H9 (cell line): Measurements from ENCODE around the gene TENM3. TPM values are rescaled to one million over a fixed set of nuclear protein-coding genes. Genes with fewer than 3 reads are reported as not detected.

Experiments
- DNase-seq: peaks from one replicate; pipeline ENCODE4 v3.0.0-alpha.2; 2017
- H2AFZ ChIP-seq: one replicate; pipeline ENCODE4 v1.6.1; 2013; ENCODE audit warnings: mild to moderate bottlenecking, low read length, control low read depth, moderate library complexity
- H2AK5ac ChIP-seq: 2 replicates; pipeline ENCODE4 v1.6.1; 2013; ENCODE audit warnings: low read length, control low read depth, mixed read lengths; ENCODE audit not compliant: insufficient read length
- H2BK120ac ChIP-seq: one replicate; pipeline ENCODE4 v1.6.1; 2013; ENCODE audit warnings: low read depth, mild to moderate bottlenecking, low read length, control low read depth, inconsistent platforms; ENCODE audit not compliant: poor library complexity, severe bottlenecking
- H2BK12ac ChIP-seq: 2 replicates; pipeline ENCODE4 v1.6.1; 2013; ENCODE audit warnings: low read length, control low read depth, mixed read lengths, low read depth; ENCODE audit not compliant: insufficient read length
- H2BK15ac ChIP-seq: 2 replicates; pipeline ENCODE4 v1.6.1; 2013; ENCODE audit warnings: low read depth, low read length, control low read depth
- H2BK20ac ChIP-seq: one replicate; pipeline ENCODE4 v1.6.1; 2013; ENCODE audit warnings: low read depth, mild to moderate bottlenecking, low read length, control low read depth, inconsistent platforms; ENCODE audit not compliant: poor library complexity, severe bottlenecking
- H2BK5ac ChIP-seq: 2 replicates; pipeline ENCODE4 v1.6.1; 2013; ENCODE audit warnings: low read length, control low read depth, mixed read lengths; ENCODE audit not compliant: insufficient read length
- H3K14ac ChIP-seq: 2 replicates; pipeline ENCODE4 v1.6.1; 2013; ENCODE audit warnings: low read length, control low read depth; ENCODE audit not compliant: insufficient read depth
- H3K18ac ChIP-seq: 2 replicates; pipeline ENCODE4 v1.6.1; 2013; ENCODE audit warnings: low read depth, mild to moderate bottlenecking, mixed read lengths, low read length, control low read depth; ENCODE audit not compliant: insufficient read length
- H3K23ac ChIP-seq: 2 replicates; pipeline ENCODE4 v1.6.1; 2013; ENCODE audit warnings: low read length, control low read depth, mixed read lengths, low read depth; ENCODE audit not compliant: insufficient read length
- H3K23me2 ChIP-seq: 2 replicates; pipeline ENCODE4 v1.6.1; 2013; ENCODE audit warnings: low read depth, mild to moderate bottlenecking, mixed read lengths, low read length, control low read depth; ENCODE audit not compliant: insufficient read length, poor library complexity, severe bottlenecking
- H3K27ac ChIP-seq: 2 replicates; pipeline ENCODE4 v1.5.1; 2013; ENCODE audit warnings: low read length, control low read depth, mixed read lengths, low read depth; ENCODE audit not compliant: insufficient read length
- H3K27me3 ChIP-seq: 2 replicates; pipeline ENCODE4 v1.6.1; 2013; ENCODE audit warnings: low read length, control low read depth, inconsistent platforms; ENCODE audit not compliant: insufficient read depth
- H3K4ac ChIP-seq: 2 replicates; pipeline ENCODE4 v1.6.1; 2013; ENCODE audit warnings: low read depth, mild to moderate bottlenecking, control low read depth, inconsistent platforms, low read length, moderate library complexity
- H3K4me1 ChIP-seq: 2 replicates; pipeline ENCODE4 v1.6.1; 2013; ENCODE audit warnings: low read length, control low read depth, inconsistent platforms; ENCODE audit not compliant: insufficient read depth
- H3K4me2 ChIP-seq: 2 replicates; pipeline ENCODE4 v1.6.1; 2013; ENCODE audit warnings: low read length, control low read depth, mixed read lengths; ENCODE audit not compliant: insufficient read length, insufficient read depth
- H3K56ac ChIP-seq: 2 replicates; pipeline ENCODE4 v1.6.1; 2013; ENCODE audit warnings: low read depth, mild to moderate bottlenecking, mixed read lengths, low read length, control low read depth; ENCODE audit not compliant: insufficient read length
- H3K79me1 ChIP-seq: 2 replicates; pipeline ENCODE4 v1.6.1; 2013; ENCODE audit warnings: low read depth, mild to moderate bottlenecking, moderate library complexity, low read length, control low read depth, inconsistent platforms; ENCODE audit not compliant: insufficient read depth, poor library complexity, severe bottlenecking
- H3K79me2 ChIP-seq: 2 replicates; pipeline ENCODE4 v1.6.1; 2013; ENCODE audit warnings: low read length, control low read depth, inconsistent platforms; ENCODE audit not compliant: insufficient read depth
- H3K9ac ChIP-seq: 2 replicates; pipeline ENCODE4 v1.6.1; 2013; ENCODE audit warnings: low read length, control low read depth, mixed read lengths; ENCODE audit not compliant: insufficient read length; ENCODE audit errors: extremely low read depth
- H3K9me3 ChIP-seq: one replicate; pipeline ENCODE4 v1.6.1; 2013; ENCODE audit warnings: low read depth, low read length, inconsistent platforms; ENCODE audit not compliant: control insufficient read depth
- H3T11ph ChIP-seq: one replicate; pipeline ENCODE4 v1.6.1; 2013; ENCODE audit warnings: mild to moderate bottlenecking, low read length, control low read depth, inconsistent platforms
- H4K20me1 ChIP-seq: one replicate; pipeline ENCODE4 v1.6.1; 2013; ENCODE audit not compliant: control insufficient read depth, insufficient read length, insufficient read depth
- H4K5ac ChIP-seq: 2 replicates; pipeline ENCODE4 v1.6.1; 2013; ENCODE audit warnings: low read depth, mild to moderate bottlenecking, mixed read lengths, low read length, control low read depth; ENCODE audit not compliant: insufficient read length
- H4K8ac ChIP-seq: replicated peaks from 2 replicates; pipeline ENCODE4 v1.6.1; 2013; ENCODE audit warnings: low read length, control low read depth, mixed read lengths, low read depth; ENCODE audit not compliant: insufficient read length
- H4K91ac ChIP-seq: 2 replicates; pipeline ENCODE4 v1.6.1; 2013; ENCODE audit warnings: low read depth, mild to moderate bottlenecking, moderate library complexity, mixed read lengths, low read length, control low read depth; ENCODE audit not compliant: insufficient read length
- H3K27ac Mint-ChIP-seq, 3 experiments: 2 replicates in 2 of 3; 3 replicates in 1 of 3; pipeline ENCODE4 v1.8.0; 2020 to 2021; ENCODE audit warnings: mixed read lengths in 3 of 3, mild to moderate bottlenecking in 1 of 3, moderate library complexity in 1 of 3
- H3K27me3 Mint-ChIP-seq: 2 replicates; pipeline ENCODE4 v1.8.0; 2021; ENCODE audit warnings: low read depth, mild to moderate bottlenecking, moderate library complexity, mixed read lengths
- H3K36me3 Mint-ChIP-seq, 3 experiments: 2 replicates in 2 of 3; 3 replicates in 1 of 3; pipeline ENCODE4 v1.8.0; 2020 to 2021; ENCODE audit warnings: low read depth in 3 of 3, mixed read lengths in 3 of 3; ENCODE audit not compliant: insufficient read depth in 1 of 3
- H3K4me1 Mint-ChIP-seq, 2 experiments: 2 replicates each; pipeline ENCODE4 v1.8.0; 2020; ENCODE audit warnings: mixed read lengths in 2 of 2
- H3K4me3 Mint-ChIP-seq, 2 experiments: 2 replicates in 1 of 2; 3 replicates in 1 of 2; pipeline ENCODE4 v1.8.0; 2020 to 2021; ENCODE audit warnings: mild to moderate bottlenecking in 2 of 2, mixed read lengths in 2 of 2, moderate library complexity in 1 of 2
- H3K9me3 Mint-ChIP-seq, 2 experiments: 2 replicates in 1 of 2; 3 replicates in 1 of 2; pipeline ENCODE4 v1.8.0; 2020; ENCODE audit warnings: mild to moderate bottlenecking in 2 of 2, mixed read lengths in 2 of 2, moderate library complexity in 1 of 2
- WGBS: extraction: QIAGEN DNeasy Blood & Tissue Kit; methylation state at CpG from one replicate; pipeline ENCODE4 v1.1.7; 2013; ENCODE audit warnings: missing lambda C conversion rate, low lambda C conversion rate, mixed read lengths; ENCODE audit not compliant: insufficient read length; ENCODE audit errors: extremely low coverage; 5-methylcytosine and 5-hydroxymethylcytosine counted together
- total RNA-seq: library from RNA; stranded (reverse); gene quantifications from 2 replicates; pipeline ENCODE4 v1.2.1, GENCODE V29; 2021
- TF ChIP-seq, protein P1 (sequence below): fragments of 200-600 bp; sonication (generic); conservative IDR thresholded peaks from 3 replicates; pipeline ENCODE4 v1.8.0; 2021; ENCODE audit warnings: antibody characterized with exemption, mild to moderate bottlenecking

TENM3 gene
- total RNA-seq, 1 experiment from 2014 or later: 49.6 TPM

DNA sequence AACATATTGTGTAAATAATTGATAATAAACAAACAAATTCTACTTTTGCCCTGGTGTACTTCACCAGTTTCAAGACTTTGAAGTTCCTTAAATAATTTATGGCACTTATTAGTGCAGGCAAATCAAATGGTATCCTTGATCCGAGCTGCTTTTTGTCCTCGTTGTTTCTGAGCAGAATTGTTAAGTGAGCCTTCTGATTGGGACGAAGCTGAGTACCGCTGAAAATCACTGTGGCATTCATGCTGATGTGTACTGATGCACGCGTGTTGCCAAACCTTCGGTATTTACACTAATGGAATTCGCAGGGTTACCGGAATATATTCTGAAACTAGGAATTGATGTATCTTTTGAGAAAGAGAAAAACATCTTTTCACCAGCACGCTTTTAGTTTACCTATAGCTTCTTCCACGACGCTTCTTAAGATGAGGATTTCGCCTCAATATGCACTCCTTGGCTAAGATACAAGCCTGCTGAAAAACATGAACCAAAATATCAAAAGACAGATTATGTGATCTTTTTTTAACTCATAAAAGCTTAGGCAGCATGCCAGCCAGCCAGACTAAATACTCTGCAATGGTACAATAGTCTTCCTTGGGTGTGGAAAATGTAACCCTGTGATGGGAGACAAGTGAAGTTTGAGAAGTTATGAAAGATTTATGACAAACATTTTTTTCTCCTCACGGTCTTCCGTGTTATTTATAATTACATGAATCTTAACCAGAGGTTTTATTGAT lies 48.9 kb upstream of the TENM3 start:
- H4K20me1 ChIP-seq: no peaks in the 10 kb centered on the region
- no peak overlapping the region for H3T11ph ChIP-seq
- H3K9me3 Mint-ChIP-seq: no peaks in the 10 kb centered on the region
- no peak for DNase-seq
- no peak overlapping the region for H3K4me3 Mint-ChIP-seq
- H2AK5ac ChIP-seq: no peak overlapping the region
- no peak overlapping the region for H2AFZ ChIP-seq
- H2BK120ac ChIP-seq: no peak overlapping the region
- no peaks in the 10 kb centered on the region for H3K27me3 ChIP-seq
- no peaks in the 10 kb centered on the region for H3K9me3 ChIP-seq
- H2BK12ac ChIP-seq: no peak overlapping the region
- no peak overlapping the region for H3K23ac ChIP-seq
- H2BK5ac ChIP-seq: no peak overlapping the region
- no peaks in the 10 kb centered on the region for H3K23me2 ChIP-seq
- H3K4ac ChIP-seq: no peak overlapping the region
- WGBS: no CpG with 5 or more reads among the region's 15 CpGs
- no peak overlapping the region for H3K4me2 ChIP-seq
- H3K27ac ChIP-seq: no peak overlapping the region
- H3K79me2 ChIP-seq: peaks cover 3% of the 10 kb centered on the region
- H4K8ac ChIP-seq: no peak overlapping the region
- H4K91ac ChIP-seq: no peak overlapping the region
- H2BK15ac ChIP-seq: no peak overlapping the region
- no peak overlapping the region for H3K18ac ChIP-seq
- no peak overlapping the region for H3K56ac ChIP-seq
- H3K27ac Mint-ChIP-seq: no peak overlapping the region
- TF ChIP-seq, protein P1, sequence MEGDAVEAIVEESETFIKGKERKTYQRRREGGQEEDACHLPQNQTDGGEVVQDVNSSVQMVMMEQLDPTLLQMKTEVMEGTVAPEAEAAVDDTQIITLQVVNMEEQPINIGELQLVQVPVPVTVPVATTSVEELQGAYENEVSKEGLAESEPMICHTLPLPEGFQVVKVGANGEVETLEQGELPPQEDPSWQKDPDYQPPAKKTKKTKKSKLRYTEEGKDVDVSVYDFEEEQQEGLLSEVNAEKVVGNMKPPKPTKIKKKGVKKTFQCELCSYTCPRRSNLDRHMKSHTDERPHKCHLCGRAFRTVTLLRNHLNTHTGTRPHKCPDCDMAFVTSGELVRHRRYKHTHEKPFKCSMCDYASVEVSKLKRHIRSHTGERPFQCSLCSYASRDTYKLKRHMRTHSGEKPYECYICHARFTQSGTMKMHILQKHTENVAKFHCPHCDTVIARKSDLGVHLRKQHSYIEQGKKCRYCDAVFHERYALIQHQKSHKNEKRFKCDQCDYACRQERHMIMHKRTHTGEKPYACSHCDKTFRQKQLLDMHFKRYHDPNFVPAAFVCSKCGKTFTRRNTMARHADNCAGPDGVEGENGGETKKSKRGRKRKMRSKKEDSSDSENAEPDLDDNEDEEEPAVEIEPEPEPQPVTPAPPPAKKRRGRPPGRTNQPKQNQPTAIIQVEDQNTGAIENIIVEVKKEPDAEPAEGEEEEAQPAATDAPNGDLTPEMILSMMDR: no peak
- peaks cover 20 to 34% of the 10 kb centered on the region in 2 experiments for H3K4me1 Mint-ChIP-seq
- H3K9ac ChIP-seq: no peak overlapping the region
- no peak overlapping the region for H2BK20ac ChIP-seq
- H3K79me1 ChIP-seq: no peaks in the 10 kb centered on the region
- no peak overlapping the region for H3K14ac ChIP-seq
- H3K36me3 Mint-ChIP-seq: no peaks in the 10 kb centered on the region
- H3K27me3 Mint-ChIP-seq: no peaks in the 10 kb centered on the region
- 0 out of 2 replicates have a peak, but pooled peaks cover 4% of the 10 kb centered on the region for H3K4me1 ChIP-seq
- no peak overlapping the region for H4K5ac ChIP-seq
